K562 (cell line): ENCODE results near the gene CYP4B1. TPM values are rescaled to one million over a fixed set of nuclear protein-coding genes. Genes with fewer than 3 reads are reported as not detected.
A peak's percentile ranks its signal among the peaks of the same experiment; 100 is the strongest.

Source experiments
- ATAC-seq: fragments of 200-7000 bp; cut with Tn5 transposase; 3 replicates; pipeline ENCODE4 v1.9.1; 2020; ENCODE audit warnings: moderate library complexity
- BruUV-seq: library from RNA; stranded (reverse); fragments of 400-500 nt; replicated peaks from 2 replicates; lab custom pipeline; 2021; lab: Mats Ljungman, UMichigan
- CTCF ChIA-PET: fragments of 300-600 bp; formaldehyde crosslinking; extraction: SDS; loops from one replicate; lab custom pipeline; 2021; ENCODE audit warnings: low intra/inter-chr PET ratio; lab: Yijun Ruan, JAX
- POLR2A ChIA-PET: fragments of 300-600, 350-650 bp; sonication (Branson Sonifier 250); formaldehyde crosslinking; extraction: SDS; loops from one replicate; lab custom pipeline; 2021; ENCODE audit warnings: antibody characterized with exemption, inconsistent platforms; lab: Yijun Ruan, JAX
- DNase-seq, 4 experiments: peaks; one replicate each; pipeline versions ENCODE4 v3.0.0 to v3.0.0-alpha.2; 2011 to 2018; ENCODE audit warnings: low spot score in 3 of 4, mixed read lengths in 3 of 4; ENCODE audit errors: extremely low read depth in 1 of 4
- FAIRE-seq: peaks from 2 replicates; lab custom pipeline; 2011; peaks lifted over from hg19 to GRCh38; lab: Jason Lieb, UNC
- H2AFZ ChIP-seq: 2 replicates; pipeline ENCODE4 v1.6.0; 2011; ENCODE audit warnings: low read depth, low read length, control low read depth, inconsistent platforms
- H3K27ac ChIP-seq: fragments of 200-600 bp; 3 replicates; pipeline ENCODE4 v1.8.0; 2011; ENCODE audit warnings: low read depth, mild to moderate bottlenecking, control low read depth, inconsistent platforms, low read length, moderate library complexity, mixed read lengths; ENCODE audit errors: extremely low read depth
- H3K27me3 ChIP-seq, 2 experiments: fragments of 300-600 bp in 1 of 2; 2 replicates in 1 of 2; 3 replicates in 1 of 2; pipeline versions ENCODE4 v1.6.0 to v1.8.0; 2011; ENCODE audit warnings: inconsistent platforms in 2 of 2, low read length in 2 of 2, mild to moderate bottlenecking in 1 of 2, mixed read lengths in 1 of 2, moderate library complexity in 1 of 2; ENCODE audit not compliant: control insufficient read depth in 2 of 2, insufficient read depth in 2 of 2
- H3K36me3 ChIP-seq: fragments of 300-600 bp; 3 replicates; pipeline ENCODE4 v1.8.0; 2011; ENCODE audit warnings: mild to moderate bottlenecking, low read length, inconsistent platforms; ENCODE audit not compliant: control insufficient read depth, insufficient read depth
- H3K4me1 ChIP-seq, 2 experiments: fragments of 200-600 bp in 1 of 2; replicated peaks in 1 of 2; 2 replicates in 1 of 2; 3 replicates in 1 of 2; pipeline versions ENCODE4 v1.5.1 to v1.8.0; 2011; ENCODE audit warnings: inconsistent platforms in 2 of 2, low read length in 2 of 2, mild to moderate bottlenecking in 1 of 2, mixed read lengths in 1 of 2, moderate library complexity in 1 of 2; ENCODE audit not compliant: control insufficient read depth in 2 of 2, insufficient read depth in 2 of 2
- H3K4me2 ChIP-seq: 2 replicates; pipeline ENCODE4 v1.6.1; 2011; ENCODE audit warnings: low read length, control low read depth, inconsistent platforms, mixed read lengths; ENCODE audit not compliant: insufficient read depth
- H3K4me3 ChIP-seq: fragments of 200-600 bp; sonication (generic), shearing (Covaris generic); 2 replicates; pipeline ENCODE4 v1.5.1; 2016; ENCODE audit warnings: control low read depth, inconsistent platforms
- H3K79me2 ChIP-seq: fragments of 200-600 bp; 3 replicates; pipeline ENCODE4 v1.8.0; 2011; ENCODE audit warnings: low read length, inconsistent platforms; ENCODE audit not compliant: control insufficient read depth, insufficient read depth
- H3K9ac ChIP-seq, 2 experiments: 2 replicates each; pipeline versions ENCODE4 v1.6.0 to v1.6.1; 2011; ENCODE audit warnings: low read depth in 2 of 2, low read length in 2 of 2, control low read depth in 1 of 2, inconsistent platforms in 1 of 2, mild to moderate bottlenecking in 1 of 2, mixed read lengths in 1 of 2; ENCODE audit not compliant: insufficient read depth in 1 of 2
- H3K9me1 ChIP-seq: one replicate; pipeline ENCODE4 v1.6.0; 2011; ENCODE audit warnings: inconsistent platforms, mild to moderate bottlenecking, low read length, moderate library complexity; ENCODE audit not compliant: control insufficient read depth, insufficient read depth
- H3K9me3 ChIP-seq: replicated peaks from 2 replicates; pipeline ENCODE4 v1.5.1; 2011; ENCODE audit warnings: low read depth, low read length, inconsistent platforms; ENCODE audit not compliant: control insufficient read depth, insufficient read depth
- H4K20me1 ChIP-seq: replicated peaks from 2 replicates; pipeline ENCODE4 v1.6.1; 2011; ENCODE audit warnings: low read length, inconsistent platforms, mixed read lengths; ENCODE audit not compliant: control insufficient read depth, insufficient read depth
- JUNB ChIP-seq: fragments of 450-650 bp; formaldehyde crosslinking; conservative IDR thresholded peaks from 2 replicates; pipeline ENCODE4 v1.4.0; 2020; ENCODE audit warnings: mild to moderate bottlenecking
- PHB ChIP-seq: fragments of 250-450 bp; sonication (Bioruptor Pico); IDR thresholded peaks from 2 replicates; pipeline ENCODE4 v1.5.0; 2021
- ZC3H11A ChIP-seq: IDR thresholded peaks from 2 replicates; pipeline ENCODE4 v1.6.1; 2012; ENCODE audit warnings: low read depth, low read length, improper control_type of control experiment
- ZNF121 ChIP-seq: sonication (generic); formaldehyde crosslinking; conservative IDR thresholded peaks from 2 replicates; pipeline ENCODE4 v1.8.0; 2022; ENCODE audit warnings: missing genetic modification reagents
- ZNF143 ChIP-seq: sonication (generic); formaldehyde crosslinking; IDR thresholded peaks from 2 replicates; pipeline ENCODE4 v1.9.0; 2022; ENCODE audit warnings: mild to moderate bottlenecking, missing genetic modification reagents
- ZNF174 ChIP-seq: fragments of 250-450 bp; sonication (Bioruptor Pico); IDR thresholded peaks from 2 replicates; pipeline ENCODE4 v1.4.0; 2020; ENCODE audit warnings: mild to moderate bottlenecking
- ZNF217 ChIP-seq: sonication (generic); formaldehyde crosslinking; IDR thresholded peaks from 2 replicates; pipeline ENCODE4 v1.8.0; 2022; ENCODE audit warnings: mild to moderate bottlenecking, missing genetic modification reagents
- ZNF232 ChIP-seq: sonication (generic); formaldehyde crosslinking; IDR thresholded peaks from 2 replicates; pipeline ENCODE4 v1.8.0; 2022; ENCODE audit warnings: mild to moderate bottlenecking, missing genetic modification reagents
- ZNF408 ChIP-seq: fragments of 250-450 bp; sonication (Bioruptor Pico); IDR thresholded peaks from 2 replicates; pipeline ENCODE4 v1.4.0; 2020; ENCODE audit warnings: low read depth, mild to moderate bottlenecking, moderate library complexity
- WGBS: fragments of 100-300 bp; shearing (Covaris generic); methylation state at CpG from one replicate; pipeline ENCODE4 v1.1.6; 2016; ENCODE audit warnings: low coverage, mixed read lengths; ENCODE audit not compliant: insufficient coverage; ENCODE audit errors: missing lambda C conversion rate; 5-methylcytosine and 5-hydroxymethylcytosine counted together
- in situ Hi-C: fragments of 300-500 bp; cut with MboI; formaldehyde crosslinking; loops from 4 replicates; pipeline ENCODE4 v1.15.0; 2018; ENCODE audit warnings: inconsistent platforms, mixed read lengths
- intact Hi-C: fragments of 100-400 bp; cut with micrococcal nuclease; formaldehyde crosslinking; loops from 2 replicates; pipeline ENCODE4 v1.14.2; 2022
- polyA plus RNA-seq, 8 experiments: library from polyadenylated mRNA; depleted of rRNA in 4 of 8; stranded (reverse) in 5 of 8; unstranded in 3 of 8; fragments of >200 nt; fragmentation: Nextera tagmentation in 2 of 8; fragmentation: Illumina TruSeq in 1 of 8; extraction: Ambion mirVana in 2 of 8; extraction: Trizol in 1 of 8; gene quantifications; 2 replicates each; pipeline versions ENCODE4 v1.2.1 to v1.2.3, GENCODE V29; 2011 to 2014; ENCODE audit warnings: inconsistent platforms in 1 of 8, missing spikeins in 1 of 8
- total RNA-seq, 7 experiments: library from RNA; depleted of rRNA in 6 of 7; stranded (reverse); fragments of >200 nt in 6 of 7; fragmentation: Illumina TruSeq in 2 of 7; extraction: Trizol in 2 of 7; gene quantifications; 2 replicates each; pipeline versions ENCODE4 v1.2.1 to v1.2.3, GENCODE V29; 2011 to 2021; ENCODE audit warnings: low replicate concordance in 1 of 7

CYP4B1 gene
- total and polyA plus RNA-seq, 9 of the 15 experiments (the other 6 are each of a cell fraction or from before 2014, with no cell fraction given), result 0.69 TPM; not detected in 8

- no peak overlapping the region for H3K27ac ChIP-seq
- no TSS peak for BruUV-seq
- no peaks in the 10 kb centered on the region for H3K36me3 ChIP-seq
- no peak overlapping the region for H2AFZ ChIP-seq
- ATAC-seq, result peak; percentile 27; the same call in 2 of the 3 replicates
- 1% methylated on average over 11 of the region's 11 CpGs for WGBS
- H3K79me2 ChIP-seq, result no peaks in the 10 kb centered on the region
- no peak overlapping the region for H3K9ac ChIP-seq
- POLR2A ChIA-PET, result interaction anchor here (0.8 to 1.1 kb wide), 3 partner anchors 10 to 85 kb away, joined by 3 to 5 read pairs (median 3); partner anchors contain the start of gene CYP4B1
- no peaks in the 10 kb centered on the region for H3K4me1 ChIP-seq
- DNase-seq, result no peak
- H4K20me1 ChIP-seq, result peaks cover 6% of the 10 kb centered on the region; the same call in 1 of the 2 replicates
- H3K9me1 ChIP-seq, result no peaks in the 10 kb centered on the region
- FAIRE-seq, result no peak
- no peak overlapping the region for H3K4me3 ChIP-seq
- in situ Hi-C loops, result no loop called here
- TF ChIP-seq ZNF174 (no peak), ZNF143 (CRISPR knock-in tag) (no peak), ZNF408 (CRISPR knock-in tag) (no peak), ZC3H11A (no peak), JUNB (CRISPR knock-in tag) (no peak), ZNF121 (no peak), ZNF217 (no peak), PHB (CRISPR knock-in tag) (no peak), ZNF232 (CRISPR knock-in tag) (no peak)
- TF ChIP-seq, all 486 proteins: peak for 0
- Histone ChIP-seq H3K4me2 (no peak overlapping the region), H3K9me3 (no peaks in the 10 kb centered on the region), H3K27me3 (peaks cover 2 to 22% of the 10 kb centered on the region in 2 experiments; a peak in 4 of 5 replicates)
- CTCF ChIA-PET, result no interaction called here
- intact Hi-C loops, result no loop called here
Observed at GRCh38 chr1:46812996-46813857, 14.4 kb downstream of the CYP4B1 start.
